GM19043 (cell line): ENCODE measurements around the gene ARMC5.
"Not testable (repeated sequence)": the region's sequence is repeated elsewhere in the genome, so short reads cannot be mapped to it uniquely, and the experiment has no call there.

Source experiments
- ATAC-seq: cut with Tn5 transposase; IDR thresholded peaks from one replicate; pipeline ENCODE4 v1.9.1; 2021; ENCODE audit warnings: low read depth; ENCODE audit not compliant: unreplicated experiment

ARMC5 gene

GRCh38 chr16:31476303-31477219, 17.3 kb downstream of the ARMC5 start:
- ATAC-seq, result peak; percentile 53

- no peak for ATAC-seq
These were observed 18.2 kb downstream of the ARMC5 start for GRCh38 chr16:31477220-31478216.

DNA sequence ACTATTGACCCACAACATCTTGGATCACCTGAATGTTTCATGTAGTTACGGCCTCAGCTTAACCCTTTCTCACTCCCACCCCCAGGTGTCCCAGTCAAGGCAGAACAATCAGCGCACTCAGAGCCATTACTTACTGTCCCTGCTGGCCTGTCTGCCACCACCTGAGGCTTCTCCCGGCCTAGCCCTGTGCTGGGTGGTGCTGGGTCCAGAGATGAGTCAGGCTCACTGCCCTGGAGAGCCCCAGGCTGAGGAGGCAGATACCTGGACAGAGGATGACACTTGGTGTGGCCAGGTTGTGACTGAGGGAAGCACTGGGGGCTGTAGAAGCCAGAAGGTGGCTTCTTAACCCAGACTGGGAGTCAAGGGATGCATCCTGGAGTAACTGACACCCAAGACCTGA, 19.7 kb downstream of the ARMC5 start:
- no peak for ATAC-seq

- ATAC-seq, result no peak
These were observed 20.4 kb downstream of the ARMC5 start for GRCh38 chr16:31479751-31480150.

- no peak for ATAC-seq
These were observed 21.7 kb downstream of the ARMC5 start for GRCh38 chr16:31480851-31481536.

DNA sequence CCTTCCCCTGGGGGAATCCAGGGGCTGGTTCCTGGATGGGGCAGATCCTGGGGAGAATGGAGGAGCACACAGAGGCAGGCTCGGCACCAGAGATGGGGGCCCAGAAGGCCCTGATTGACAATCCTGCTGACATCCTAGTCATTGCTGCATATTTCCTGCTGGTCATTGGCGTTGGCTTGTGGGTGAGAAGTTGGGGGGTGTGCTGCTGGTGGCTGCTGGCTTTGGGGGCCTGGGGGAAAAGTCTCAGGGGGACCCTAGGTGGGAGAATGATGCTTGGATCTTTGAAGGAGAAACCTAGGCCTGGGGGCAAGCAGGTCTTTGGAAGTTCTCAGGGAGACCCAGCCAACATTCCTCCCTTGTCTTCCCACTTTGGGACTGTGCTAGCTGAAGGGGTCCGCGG, 23.8 kb downstream of the ARMC5 start, which contains the start of gene SLC5A2:
SLC5A2 (plus strand) TSS at position 43 of the 400 bp plus-strand sequence; CDS start at position 57, 14 bp downstream.
- no peak for ATAC-seq

DNA sequence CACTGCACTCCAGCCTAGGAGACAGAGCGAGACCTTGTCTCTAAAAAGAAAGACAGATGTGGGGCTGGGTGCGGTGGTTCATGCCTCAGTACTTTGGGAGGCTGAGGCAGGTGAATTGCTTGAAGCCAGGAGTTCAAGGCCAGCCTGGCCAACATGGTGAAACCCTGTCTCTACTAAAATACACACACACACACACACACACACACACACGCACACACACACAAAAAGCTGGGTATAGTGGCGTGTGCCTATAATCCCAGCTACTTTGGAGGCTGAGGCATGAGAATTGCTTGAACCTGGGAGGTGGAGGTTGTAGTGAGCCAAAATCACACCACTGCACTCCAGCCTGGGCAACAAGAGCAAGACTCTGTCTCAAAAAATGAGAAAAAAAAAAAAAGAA, 24.7 kb downstream of the ARMC5 start:
- ATAC-seq, result not testable (repeated sequence)

- no peak for ATAC-seq
These were observed 25.3 kb downstream of the ARMC5 start for GRCh38 chr16:31484491-31485171.

DNA sequence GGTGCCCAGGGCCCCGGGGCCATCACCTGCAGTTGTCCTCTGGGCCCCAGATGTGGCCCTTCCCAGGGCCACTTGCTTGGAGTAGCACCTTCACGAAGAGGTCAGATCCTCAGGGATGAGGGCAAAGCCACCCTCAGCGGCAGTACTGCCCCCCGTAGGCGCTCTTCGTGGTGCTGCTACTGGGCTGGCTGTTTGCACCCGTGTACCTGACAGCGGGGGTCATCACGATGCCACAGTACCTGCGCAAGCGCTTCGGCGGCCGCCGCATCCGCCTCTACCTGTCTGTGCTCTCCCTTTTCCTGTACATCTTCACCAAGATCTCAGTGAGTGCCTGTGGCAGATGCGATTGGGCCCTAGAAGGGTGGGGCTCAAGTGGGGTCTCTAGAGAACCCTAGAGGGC, 26.3 kb downstream of the ARMC5 start:
- no peak for ATAC-seq

DNA sequence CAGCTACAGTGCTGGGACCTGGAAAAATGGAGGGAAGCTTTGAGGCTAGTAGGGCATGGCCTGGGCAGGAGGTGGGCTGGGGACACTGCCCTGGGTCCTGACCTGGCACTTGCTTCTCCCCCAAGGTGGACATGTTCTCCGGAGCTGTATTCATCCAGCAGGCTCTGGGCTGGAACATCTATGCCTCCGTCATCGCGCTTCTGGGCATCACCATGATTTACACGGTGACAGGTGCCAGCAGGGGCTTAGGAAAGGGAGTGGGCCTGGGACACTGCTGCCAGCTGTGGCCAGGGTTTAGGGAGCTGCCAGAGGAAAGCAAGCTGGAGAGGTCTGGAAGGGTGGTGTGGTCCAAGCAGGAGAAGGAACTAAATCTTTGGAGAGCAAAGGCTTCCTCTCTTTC, 26.7 kb downstream of the ARMC5 start:
- no peak for ATAC-seq

DNA sequence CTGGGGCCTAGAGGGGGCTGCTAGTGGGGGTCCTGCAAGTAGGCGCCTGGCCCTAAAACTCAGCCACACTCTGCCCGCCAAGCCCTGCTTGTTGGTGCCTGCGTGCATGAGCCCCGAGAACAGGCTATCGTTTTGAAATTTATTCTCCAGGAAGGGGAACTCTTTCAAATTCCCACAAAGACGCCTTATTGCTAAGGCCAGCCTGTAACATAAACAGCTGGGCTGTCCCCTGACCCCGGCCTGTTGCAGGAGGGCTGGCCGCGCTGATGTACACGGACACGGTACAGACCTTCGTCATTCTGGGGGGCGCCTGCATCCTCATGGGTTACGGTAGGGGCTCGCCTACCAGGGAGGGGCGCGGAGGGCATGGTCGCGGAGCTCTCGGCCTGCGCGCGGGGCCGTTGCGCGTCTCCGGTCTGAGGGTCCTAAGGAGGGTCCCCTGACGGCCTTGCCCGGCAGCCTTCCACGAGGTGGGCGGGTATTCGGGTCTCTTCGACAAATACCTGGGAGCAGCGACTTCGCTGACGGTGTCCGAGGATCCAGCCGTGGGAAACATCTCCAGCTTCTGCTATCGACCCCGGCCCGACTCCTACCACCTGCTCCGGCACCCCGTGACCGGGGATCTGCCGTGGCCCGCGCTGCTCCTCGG, 27.9 kb downstream of the ARMC5 start:
- no peak for ATAC-seq

- peak; percentile 82 for ATAC-seq
These were observed 28.6 kb downstream of the ARMC5 start for GRCh38 chr16:31487720-31488467.

DNA sequence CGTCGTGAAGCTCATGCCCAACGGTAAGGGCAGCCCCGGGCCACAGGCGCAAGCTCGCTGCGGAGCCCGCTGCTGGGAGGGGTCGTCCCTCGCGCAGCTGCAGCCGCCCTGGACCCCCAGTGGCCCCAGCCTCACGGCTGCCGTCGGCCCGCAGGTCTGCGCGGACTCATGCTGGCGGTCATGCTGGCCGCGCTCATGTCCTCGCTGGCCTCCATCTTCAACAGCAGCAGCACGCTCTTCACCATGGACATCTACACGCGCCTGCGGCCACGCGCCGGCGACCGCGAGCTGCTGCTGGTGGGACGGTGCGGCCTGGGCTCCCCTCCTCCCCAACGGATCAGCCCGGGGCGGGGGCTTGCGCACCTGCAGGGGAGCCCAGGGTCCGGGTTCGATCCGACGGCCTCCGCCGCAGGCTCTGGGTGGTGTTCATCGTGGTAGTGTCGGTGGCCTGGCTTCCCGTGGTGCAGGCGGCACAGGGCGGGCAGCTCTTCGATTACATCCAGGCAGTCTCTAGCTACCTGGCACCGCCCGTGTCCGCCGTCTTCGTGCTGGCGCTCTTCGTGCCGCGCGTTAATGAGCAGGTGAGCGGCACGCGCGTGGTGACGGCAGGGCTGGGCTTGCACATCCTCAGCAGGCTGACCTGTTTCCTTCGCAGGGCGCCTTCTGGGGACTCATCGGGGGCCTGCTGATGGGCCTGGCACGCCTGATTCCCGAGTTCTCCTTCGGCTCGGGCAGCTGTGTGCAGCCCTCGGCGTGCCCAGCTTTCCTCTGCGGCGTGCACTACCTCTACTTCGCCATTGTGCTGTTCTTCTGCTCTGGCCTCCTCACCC, 29.4 kb downstream of the ARMC5 start:
- no peak for ATAC-seq

DNA sequence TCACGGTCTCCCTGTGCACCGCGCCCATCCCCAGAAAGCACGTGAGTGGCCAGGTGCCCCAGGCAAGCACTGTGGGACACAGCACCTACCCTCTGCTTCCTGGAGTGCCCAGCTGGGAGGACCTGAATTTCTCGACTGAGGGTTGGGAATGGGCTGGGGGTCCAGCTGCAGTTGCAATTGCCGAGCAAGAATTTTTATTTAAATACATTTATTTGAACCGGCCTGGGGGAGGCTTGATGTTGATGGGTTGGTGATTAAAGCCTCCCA, 29.9 kb downstream of the ARMC5 start:
- ATAC-seq, result no peak

DNA sequence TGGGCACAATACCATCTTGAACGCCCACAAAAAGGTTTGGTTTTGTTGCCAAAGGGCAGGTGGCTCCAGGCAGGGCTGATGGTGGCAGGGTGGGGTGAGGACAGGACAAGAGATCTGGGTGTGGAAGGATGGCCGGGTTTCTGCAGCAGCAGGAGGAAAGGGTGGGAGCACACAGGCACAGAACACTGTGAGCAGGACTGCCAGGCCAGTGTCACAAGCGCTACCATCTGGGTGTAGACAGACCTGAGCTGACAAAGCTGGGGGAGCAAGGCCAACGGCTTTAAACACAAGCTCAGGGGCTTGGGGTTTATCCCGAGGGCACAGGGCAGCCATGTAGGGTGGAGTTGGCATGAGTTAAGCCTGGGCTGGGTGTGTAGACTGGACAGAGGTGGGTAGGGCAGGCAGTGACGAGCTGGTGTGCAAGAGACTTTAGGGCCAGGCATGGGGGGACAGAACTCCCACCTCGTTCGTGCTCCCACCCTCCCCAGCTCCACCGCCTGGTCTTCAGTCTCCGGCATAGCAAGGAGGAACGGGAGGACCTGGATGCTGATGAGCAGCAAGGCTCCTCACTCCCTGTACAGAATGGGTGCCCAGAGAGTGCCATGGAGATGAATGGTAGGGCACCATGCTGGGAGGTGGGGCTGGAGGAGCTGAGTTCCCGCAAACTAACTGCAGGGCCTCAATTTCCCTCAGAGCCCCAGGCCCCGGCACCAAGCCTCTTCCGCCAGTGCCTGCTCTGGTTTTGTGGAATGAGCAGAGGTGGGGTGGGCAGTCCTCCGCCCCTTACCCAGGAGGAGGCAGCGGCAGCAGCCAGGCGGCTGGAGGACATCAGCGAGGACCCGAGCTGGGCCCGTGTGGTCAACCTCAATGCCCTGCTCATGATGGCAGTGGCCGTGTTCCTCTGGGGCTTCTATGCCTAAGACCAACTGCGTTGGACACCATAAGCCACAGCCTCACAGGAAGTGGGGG, 30.6 kb downstream of the ARMC5 start:
- no peak for ATAC-seq

DNA sequence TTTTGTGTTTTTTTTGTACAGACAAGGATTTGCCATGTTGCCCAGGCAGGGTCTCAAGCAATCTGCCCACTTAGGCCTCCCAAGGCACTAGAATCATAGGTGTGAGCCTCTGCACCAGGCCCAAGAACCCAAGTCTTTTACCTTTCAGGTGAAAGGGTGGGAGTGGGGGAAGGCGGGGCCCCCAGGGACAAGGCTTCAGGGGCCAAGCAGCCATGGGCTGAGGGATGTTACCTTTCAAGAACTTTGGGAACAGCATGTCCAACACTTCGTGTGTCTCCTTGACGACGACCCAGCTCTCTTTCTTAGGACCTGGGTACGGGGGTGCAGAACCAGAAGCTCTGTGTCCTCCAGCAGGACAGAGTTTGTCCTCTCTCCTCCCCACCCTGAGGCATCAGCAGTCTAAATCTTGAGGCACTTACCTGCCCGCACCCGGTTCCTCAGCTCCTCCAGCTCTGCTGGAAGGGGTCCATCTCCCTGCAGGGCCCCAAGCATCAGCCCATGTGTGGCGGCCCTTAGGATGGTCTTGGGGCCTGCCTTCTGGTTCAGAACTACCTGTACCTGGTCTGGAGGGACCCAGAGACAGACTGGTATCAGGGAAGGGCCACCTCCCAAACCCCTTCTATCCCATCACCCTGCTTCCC, 32.6 kb downstream of the ARMC5 start:
- no peak for ATAC-seq
